RKO (cell line): ENCODE results near the gene AKR1C8.

ENCODE experiments used
- DNase-seq: peaks from one replicate; pipeline ENCODE4 v3.0.0-alpha.2; 2016; ENCODE audit warnings: low spot score

AKR1C8 gene

GRCh38 chr10:5108658-5109416 lies 76.1 kb downstream of the AKR1C8 start:
- no peak for DNase-seq

GRCh38 chr10:5107860-5108526 lies 77.0 kb downstream of the AKR1C8 start:
- DNase-seq: no peak

GRCh38 chr10:5106553-5106952 lies 78.4 kb downstream of the AKR1C8 start:
- DNase-seq: no peak

- no peak for DNase-seq
These were observed 79.3 kb downstream of the AKR1C8 start for GRCh38 chr10:5105626-5106025.
